HG03103 (cell line): Measurements from ENCODE around the gene STIP1.
"Not testable (repeated sequence)": the region's sequence is repeated elsewhere in the genome, so short reads cannot be mapped to it uniquely, and the experiment has no call there.

Experiments used
- ATAC-seq: cut with Tn5 transposase; IDR thresholded peaks from one replicate; pipeline ENCODE4 v1.9.1; 2021; ENCODE audit warnings: low read depth; ENCODE audit not compliant: unreplicated experiment

Gene STIP1

DNA sequence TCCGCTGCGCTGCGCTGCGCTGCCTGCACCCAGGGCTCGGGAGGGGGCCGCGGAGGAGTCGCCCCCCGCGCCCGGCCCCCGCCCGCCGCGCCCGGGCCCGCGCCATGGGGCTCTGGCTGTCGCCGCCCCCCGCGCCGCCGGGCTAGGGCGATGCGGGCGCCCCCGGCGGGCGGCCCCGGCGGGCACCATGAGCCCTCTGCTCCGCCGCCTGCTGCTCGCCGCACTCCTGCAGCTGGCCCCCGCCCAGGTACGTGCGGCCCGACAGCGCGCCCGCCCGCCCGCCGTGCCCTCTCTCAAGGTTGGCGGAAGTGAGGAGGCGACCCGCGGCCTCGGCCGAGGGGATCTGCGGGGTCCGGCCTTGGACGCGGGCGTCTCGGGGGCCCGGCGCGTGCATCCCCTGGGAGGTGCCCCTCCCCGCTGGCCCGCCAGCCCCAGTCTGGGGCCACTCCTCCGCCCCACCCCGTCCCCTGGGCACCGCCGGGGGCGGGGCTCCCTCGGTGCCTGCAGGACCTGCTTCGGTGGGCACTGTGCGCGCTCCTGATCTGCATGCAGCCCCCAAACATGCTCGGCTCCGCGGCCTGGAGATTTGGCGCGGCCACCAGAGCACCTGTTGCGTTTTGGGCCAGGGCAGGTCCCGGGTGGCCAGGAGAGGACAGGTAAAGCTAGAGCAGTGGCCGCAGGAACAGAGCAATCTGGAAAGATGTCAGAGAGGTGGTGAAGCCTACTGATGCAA lies 48.8 kb downstream of the STIP1 start:
- no peak for ATAC-seq

DNA sequence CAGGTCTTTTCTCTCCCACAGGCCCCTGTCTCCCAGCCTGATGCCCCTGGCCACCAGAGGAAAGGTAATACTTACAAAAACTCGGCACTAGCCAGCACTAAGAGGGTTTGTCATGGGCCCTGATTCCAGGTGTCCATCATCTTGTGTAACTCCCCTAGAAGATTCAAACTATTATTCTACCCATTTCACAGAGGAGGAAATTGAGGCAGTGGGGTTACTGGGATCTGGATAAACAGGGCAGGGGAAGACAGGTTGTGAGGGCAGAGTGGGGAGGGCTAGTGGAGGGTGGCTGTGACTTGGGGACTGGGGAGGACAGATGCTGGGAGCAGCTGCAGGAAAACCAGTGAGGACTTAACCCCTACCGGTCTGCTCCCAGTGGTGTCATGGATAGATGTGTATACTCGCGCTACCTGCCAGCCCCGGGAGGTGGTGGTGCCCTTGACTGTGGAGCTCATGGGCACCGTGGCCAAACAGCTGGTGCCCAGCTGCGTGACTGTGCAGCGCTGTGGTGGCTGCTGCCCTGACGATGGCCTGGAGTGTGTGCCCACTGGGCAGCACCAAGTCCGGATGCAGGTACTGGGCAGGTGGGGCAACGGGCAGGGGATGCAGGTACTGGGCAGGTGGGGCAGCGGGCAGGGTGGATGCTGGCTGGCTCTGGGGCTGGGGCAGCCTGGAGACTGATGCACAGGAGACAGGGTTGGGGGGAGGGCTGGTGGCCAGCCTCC lies 49.6 kb downstream of the STIP1 start:
- ATAC-seq = no peak

DNA sequence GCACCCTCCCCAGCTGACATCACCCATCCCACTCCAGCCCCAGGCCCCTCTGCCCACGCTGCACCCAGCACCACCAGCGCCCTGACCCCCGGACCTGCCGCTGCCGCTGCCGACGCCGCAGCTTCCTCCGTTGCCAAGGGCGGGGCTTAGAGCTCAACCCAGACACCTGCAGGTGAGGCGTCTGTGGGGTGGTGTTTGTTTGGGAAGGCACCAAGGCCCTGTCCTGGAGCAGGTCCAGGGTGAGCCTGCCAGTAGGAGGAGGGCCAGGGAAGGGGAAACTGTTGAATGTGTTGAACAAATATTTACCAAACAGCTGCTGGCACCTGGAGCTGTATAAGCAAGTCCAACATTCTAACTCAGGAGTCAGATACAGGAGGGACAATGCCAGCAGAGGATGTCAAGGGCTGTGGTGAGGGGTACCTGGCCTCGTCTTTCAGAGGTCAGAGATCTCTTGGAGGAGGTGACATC lies 51.5 kb downstream of the STIP1 start:
- ATAC-seq = no peak

DNA sequence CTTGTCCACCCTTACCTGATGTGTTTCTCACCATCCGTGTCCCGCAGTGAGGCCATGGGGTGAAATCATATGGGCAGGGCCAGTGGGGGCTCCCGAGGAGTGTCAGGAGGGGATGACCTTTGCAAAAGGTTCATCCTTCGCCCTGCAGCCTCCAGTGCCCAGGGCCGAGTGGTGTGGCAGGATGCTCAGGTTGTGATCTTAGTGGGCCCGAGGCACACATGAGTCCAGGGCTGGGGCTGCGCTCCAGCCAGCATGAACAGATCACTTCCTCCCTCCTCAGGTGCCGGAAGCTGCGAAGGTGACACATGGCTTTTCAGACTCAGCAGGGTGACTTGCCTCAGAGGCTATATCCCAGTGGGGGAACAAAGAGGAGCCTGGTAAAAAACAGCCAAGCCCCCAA lies 52.1 kb downstream of the STIP1 start:
- no peak for ATAC-seq

DNA sequence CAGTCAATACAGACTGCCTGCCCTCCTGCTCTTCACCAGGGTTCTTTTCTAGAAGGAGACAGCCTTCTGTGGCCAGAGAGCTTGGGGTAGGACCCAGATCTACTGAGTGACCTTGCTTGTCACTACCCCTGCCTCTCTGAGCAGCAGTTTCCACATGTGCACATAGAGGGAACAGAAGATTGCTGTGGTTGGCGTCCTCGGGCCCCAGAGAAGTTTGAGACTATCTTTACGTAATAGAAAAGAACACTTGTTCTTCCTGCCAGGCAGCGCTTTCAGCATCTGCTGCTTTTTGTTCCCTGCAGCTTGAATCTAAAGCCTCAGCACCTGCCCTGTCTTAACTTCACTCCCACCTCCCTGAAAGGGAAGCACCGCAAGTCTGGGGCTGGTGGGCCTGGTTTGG lies 53.0 kb downstream of the STIP1 start:
- ATAC-seq = no peak

DNA sequence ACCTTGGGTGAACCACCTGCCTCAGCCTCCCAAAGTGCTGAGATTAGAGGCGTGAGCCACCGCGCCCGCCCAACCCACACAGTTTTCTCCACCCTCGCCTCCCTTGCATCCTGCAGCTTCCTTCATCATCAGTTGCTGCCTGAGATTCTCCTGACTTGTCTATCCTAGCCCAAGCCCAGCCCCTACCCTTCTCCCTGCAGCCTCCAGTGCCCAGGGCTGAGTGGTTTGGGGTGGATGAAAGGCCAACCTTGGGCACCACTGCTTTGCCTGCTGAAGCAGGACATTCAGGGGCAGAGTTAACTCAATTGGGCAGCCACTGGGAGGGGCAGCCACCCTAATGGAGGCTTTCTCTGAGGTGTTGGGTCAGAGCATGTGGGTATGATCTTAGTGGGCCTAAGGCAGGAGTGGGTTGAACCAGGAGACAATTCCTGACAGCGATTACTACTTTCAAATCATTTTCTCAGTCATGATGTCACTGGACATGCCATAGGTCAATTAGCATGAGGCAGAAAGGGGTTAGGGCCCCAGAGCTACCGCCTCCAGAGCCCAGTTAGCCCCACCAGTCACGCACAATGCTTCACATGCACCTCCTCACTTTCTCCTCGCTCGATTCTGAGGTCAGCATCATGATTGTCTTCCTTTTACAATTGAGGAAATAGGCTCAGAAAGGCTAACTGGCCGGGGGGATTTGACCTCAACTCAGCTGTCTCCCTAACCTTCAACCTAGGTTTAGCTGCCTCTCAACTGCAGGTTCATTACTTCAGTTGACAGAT lies 53.9 kb downstream of the STIP1 start:
- no peak for ATAC-seq

DNA sequence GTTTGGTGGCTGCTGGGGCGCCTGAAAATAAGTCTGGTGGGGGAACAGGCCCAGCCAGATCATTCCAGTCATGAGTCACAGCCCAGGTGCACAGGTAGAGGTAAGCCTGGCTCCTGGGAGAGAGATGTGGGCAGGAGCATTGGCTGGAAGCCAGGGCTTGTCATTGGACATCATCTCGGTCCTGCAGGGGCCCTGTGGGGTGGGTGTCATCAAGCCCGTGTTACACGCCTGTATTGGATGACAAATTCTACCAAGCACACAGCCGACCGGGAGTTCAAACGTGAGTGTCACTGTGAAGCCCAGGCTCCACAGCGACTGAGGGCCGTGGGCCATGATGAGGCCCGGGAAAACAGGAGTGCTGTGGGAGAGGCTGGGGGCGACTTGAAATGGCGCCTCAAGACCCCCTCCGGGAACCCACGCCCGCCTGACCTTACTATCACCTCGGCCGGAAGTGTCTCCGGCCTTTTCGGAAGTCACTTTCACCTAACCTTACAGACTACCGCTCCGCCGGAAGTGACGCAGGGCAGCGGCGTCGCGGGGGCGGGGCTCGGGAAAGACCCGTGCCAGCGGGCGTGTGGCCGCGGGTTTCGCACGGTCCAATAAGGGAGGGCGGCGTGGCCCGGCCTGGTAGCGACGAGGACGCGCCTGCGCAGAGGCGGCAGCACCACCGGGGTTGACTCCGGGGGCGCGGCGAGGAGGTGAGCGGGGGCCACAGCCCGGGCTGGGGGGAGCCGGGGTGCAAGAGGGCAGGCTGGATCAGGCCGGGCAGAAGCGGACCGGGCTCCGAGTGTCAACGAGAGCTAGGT lies 54.7 kb downstream of the STIP1 start, which contains the start of gene FKBP2:
TSS of gene FKBP2 (plus strand) at position 661 of the 806 bp plus-strand sequence. CDS start 1,293 bp downstream, outside the sequence.
- peak; percentile 38 for ATAC-seq

DNA sequence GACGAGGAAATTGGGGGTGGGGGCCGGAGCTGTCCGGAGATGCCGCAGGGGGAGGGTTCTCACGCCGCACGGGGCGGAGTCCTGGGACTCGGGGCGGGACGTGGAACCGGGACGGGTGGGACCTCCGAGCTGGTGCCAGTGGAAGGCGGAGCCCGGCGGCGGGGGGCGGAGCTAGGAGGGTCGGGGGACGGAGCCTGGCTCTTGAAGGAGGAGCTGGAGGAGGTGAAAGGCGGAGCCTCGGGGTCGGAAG lies 55.2 kb downstream of the STIP1 start:
- ATAC-seq = peak; percentile 66

DNA sequence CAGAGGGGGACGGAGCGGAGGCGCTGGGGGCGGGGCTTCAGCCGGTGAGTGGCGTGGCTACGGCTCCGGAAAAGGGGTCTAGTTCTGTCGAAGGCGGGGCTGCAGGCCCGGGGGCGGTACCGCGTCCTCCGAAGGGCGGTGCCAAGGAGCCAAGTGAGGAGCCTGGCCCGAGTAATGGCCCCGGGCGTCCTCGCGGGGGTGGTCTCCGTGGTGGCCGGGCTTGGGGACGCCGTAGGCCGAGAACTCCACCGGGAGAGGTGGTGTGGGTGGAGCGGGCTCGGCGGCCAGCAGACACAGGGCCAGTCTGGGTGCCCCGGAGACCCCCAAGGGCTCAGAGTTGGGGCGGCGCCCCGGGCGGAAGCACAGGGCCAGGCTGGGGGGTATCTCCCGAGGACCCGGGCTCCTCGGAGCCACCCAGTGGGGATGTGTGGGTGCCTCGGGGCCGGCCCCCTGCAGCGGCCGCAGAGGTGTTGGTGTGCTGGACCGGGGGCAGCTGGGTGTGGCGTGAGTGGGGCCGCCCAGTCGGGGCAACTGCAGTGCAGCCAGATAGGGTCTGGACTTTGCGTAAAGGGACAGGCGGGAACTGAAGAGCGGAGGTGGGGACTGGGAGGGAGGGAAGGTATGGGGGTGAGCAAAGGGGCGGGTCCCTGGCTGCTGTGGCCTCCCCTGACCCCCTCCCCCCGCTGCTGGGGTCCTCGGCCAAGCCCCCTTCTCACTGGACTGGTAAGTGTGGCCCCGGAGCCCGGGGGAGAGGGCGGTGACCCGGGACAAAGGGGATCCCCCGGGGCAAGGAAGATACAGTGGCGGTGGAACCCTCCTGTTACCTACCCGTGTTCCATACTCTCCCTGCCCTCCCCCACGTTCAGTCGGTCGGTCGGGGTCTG lies 55.8 kb downstream of the STIP1 start:
- peak; percentile 2 for ATAC-seq

DNA sequence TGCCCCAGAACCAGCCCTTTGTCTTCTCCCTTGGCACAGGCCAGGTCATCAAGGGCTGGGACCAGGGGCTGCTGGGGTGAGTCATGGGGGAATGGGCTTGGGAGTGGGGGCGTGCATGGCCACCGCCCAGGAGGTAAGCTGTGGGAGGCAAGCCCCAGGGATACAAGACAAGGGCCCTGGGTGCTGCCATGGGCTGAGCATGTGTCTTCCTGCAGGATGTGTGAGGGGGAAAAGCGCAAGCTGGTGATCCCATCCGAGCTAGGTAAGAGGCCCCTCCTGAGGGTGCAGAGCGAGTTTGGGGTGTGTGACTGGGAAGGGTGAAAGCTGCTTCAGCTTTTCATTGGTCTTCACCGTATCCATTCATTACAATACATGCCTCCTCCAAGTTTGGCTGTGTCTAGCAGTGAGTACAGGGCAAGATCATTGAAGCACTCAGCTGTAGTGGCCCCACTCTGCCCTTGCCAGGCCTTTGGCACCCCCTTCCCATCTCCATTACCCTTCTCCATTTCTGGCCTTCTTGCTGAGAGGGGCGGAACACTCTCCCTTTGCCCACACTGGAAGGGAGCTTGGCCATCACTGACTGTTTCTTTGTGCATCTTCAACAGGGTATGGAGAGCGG lies 57.4 kb downstream of the STIP1 start:
- ATAC-seq = no peak

DNA sequence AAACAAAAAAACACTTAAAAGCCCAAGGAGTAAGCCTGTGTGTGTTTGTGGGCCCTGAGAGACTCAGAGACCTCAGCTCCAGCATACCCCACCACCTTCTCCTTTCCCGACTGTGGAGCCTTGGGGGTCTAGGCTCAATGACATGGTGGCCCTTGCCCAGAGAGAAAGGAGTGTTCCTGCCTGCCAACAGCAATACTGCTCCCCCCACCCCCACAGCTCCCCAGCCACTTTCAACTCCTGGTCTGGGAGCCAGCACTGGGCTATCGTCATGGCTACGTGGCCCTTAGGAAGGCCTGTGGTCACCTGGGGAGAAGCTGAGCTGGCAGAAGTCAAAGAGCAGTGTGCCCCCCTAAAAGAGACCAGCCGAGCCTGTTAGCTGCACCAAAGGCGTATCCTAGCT lies 58.1 kb downstream of the STIP1 start:
- ATAC-seq = no peak

DNA sequence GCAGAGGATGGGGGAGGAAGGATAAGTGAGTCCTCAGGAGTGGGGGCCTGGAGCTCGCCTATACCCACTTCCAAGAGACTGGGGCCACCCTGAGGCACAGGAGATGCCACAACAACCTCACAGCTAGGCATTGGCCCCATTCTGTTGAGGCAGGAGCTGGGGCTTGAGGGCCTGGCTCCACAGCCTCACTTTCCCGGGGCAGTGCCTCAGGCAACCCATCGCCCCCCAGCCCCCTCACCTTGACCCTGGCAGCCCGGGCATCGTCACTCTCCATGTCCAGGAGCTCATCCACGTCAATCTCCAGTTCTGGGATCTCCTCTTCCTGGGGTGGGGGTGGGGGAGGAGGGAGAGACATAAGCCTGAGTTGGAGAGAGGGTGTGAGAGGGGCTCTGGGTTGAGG lies 59.0 kb downstream of the STIP1 start:
- no peak for ATAC-seq

DNA sequence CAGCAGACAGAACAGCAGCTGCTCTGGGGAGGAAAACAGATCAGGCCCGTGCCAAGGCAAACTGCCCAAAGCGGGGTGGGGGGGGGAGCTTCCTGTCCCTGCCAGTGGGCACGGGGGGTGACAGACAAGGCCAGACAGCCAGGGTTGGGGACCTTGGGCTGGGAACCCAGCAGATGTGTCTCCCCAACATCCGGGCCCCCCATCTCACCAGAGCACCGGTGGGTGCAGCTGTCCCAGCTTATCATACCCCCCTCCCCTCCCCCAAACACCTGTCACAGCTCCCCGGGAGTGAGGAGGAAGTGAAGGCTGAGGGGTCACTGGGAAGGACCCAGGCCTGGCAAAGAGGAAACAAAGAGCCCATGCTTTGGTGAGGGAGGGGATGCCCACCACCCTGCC lies 59.4 kb downstream of the STIP1 start:
- no peak for ATAC-seq

DNA sequence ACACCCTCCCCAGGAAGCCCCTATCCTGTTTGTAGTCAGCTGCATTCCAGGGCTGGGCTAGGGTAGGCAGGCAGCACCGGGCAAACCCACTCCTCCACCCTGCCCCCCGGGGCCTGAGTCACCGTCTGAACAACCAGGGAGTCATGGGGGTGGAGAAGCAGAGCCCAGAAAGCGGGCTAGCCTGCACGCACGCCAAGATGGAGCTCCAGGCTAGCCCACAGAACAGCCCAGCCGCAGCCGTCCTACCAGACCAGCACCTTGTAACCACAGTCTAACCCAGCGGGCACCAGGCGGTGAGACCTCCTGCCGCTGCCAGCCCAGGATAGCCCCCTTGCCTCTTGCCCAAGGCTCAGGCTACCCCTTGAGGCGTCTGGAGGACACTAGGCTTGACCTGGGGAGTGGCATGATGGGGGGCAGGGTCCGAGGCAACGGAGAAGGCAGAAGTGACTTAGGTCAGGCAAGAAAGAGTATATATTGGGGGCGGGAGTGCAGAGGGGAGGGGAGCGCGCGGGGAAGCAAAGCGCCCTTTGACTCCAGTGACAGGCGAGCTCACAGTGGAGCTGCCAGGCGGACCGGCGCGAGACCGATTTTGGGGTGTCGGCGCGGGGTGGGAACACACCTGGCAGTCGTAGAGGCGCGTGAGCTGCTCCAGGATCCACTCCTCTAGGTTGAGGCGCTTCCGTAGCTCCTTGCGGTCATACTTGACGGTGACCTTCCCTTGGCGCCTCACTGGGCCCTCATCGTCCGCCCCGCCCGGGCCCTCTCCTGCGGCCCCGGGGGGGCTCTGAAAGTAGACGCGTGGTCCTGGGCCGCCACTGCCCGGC lies 60.0 kb downstream of the STIP1 start:
- no peak for ATAC-seq

DNA sequence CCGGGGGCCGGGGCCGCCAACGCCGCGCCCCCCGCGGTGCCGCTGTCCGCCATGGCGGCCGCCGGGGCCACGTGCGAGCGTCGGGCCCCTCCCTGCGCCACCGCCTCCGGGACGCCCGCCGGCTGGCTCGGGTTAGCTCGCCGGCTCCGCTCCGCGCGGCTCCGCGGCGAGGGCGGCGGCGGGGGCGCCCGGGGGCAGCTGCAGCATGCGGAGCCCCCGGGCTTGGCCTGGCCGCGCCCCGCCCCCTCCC lies 60.6 kb downstream of the STIP1 start:
- ATAC-seq = not testable (repeated sequence)

DNA sequence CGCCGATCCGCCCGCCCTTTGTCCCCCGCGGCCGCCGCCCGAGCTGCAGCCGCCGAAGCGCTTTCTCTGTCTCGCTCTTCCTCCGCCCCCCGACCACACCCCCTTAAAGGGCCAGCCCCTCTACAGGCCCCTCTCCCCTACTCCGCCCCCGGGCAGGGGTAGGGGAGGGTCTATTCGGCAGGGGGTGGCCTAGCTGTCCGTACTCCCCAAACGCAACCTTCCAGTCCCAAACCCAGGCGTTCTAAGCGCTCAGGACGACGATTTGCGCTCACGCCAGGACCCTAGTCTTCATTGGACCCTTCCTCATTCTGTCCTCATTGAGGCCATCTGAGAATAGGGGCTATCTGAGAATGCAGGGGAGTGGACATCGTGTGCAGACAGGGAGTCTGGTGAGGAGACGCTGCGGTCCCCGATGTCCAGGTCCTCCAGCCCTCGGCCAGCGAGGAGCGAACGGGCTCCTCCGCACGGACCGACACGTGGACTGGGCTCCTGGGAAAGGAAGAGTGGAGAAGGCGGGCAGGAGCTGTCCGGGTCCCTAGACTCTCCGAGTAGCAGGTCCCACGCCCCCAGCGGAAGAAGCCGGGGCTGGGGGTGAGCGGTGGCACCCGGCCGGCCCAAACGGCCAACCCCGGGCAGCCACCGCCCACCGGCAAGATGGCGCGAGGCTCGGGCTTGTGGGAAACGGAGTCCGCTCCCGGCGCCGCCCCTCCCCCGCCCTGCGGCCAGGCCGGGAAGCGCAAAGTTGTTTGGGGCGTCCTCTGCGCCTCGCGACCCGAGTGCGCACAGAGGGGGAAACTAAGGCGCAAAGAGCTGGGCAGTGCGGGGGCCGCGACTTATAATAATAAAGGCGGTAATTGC lies 61.1 kb downstream of the STIP1 start, which contains the start of gene PPP1R14B:
TSS of gene PPP1R14B (minus strand) at position 73 of the 858 bp plus-strand sequence. CDS start 270 bp downstream, outside the sequence.
- no peak for ATAC-seq

DNA sequence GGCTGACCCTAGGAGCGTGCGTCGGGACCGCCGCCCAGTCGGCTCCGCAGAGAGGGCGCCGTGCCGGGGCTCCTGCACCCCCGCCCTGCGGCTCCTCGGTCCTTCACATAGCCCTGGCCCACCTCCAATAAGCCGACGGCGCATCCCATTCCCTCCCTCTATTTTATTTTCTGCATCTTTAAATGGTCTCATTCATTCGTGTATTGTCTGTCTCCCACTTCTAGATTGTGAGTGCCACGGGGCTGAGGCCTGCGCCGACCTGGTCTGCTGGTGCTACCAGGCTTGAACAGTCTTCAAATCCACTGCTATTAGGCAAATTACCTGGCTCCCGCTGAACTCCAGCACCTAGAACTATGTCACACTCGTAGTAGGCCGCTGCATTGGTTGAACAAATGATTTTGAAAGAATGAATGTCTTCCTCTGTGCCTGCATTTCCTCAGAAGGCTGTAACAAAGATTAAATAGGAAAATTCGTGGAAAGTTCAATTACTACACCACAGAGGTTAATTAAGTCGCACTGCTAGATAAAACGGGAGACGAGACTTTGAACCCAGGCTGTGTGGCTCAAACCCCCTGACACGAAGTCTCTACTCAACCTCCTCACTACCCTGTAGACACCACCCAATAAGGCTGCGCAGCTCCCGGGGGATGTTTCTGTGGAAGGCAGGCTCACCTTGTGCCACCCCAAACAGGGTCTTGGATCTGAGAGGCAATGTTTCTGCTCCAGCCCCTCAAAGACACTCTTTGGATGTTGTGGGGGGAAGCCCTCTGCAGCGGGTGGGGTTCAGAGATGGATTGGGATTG lies 62.0 kb downstream of the STIP1 start:
- no peak for ATAC-seq
